ENCODE measurements around the gene KRT39.

- TF ChIP-seq CTCF (IDR thresholded peaks at IDR 0.05), result no peak
- no peak for TF ChIP-seq EP300 (IDR thresholded peaks at IDR 0.05)
- no peak for TF ChIP-seq POLR2AphosphoS5 (IDR thresholded peaks at IDR 0.05)
Measured at GRCh38 chr17:40937384-40937819, 29.3 kb downstream of the KRT39 start, which contains the start of gene KRT23.

All from suprapubic skin (tissue), 4 donors.